Measurements from ENCODE around the gene EXOC3L2.

The EXOC3L2 gene

DNA sequence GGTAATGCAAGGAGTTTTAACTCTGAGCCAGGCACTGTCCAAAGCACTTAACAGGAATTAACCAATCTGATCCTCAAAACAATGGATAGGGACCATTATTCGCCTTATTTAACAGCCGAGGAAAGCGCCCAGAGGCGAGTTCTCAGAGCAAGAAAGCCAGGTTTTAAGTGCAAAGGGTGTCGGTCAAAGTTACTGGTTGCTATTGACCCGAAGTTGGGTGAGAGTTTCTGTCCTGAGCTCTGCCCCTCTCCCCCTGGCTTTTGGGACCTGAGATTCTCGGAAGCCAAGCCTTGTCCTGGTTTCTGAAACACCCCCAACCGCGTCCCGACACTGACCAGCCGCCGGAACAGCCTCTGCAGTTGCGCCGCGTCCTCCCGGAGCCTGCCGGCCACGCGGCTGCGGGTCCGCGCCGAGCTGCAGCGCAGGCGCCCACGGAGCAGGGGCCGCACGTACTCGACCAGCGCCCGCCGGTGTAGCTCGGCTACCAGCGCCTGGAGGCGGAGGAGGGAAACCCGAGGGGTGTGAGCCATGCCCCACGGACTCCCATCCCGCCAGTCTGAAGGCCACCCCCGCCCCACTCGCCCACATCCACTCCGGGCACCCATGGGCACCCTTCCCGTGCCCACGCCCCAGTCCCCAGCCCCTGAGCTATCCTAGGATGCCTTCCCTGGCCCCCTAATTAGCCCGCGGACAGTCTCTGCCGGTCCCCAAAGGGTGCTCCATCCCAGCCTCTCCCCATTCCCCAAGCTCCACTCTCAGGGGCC is 27.8 kb downstream of the EXOC3L2 start:
- peak overlapping the region; percentile 3; the same call in 1 of the 2 replicates for H3K4me3 ChIP-seq (ENCODE audit: control insufficient read depth, low read depth, low read length)
- DNase-seq (ENCODE audit: low read depth): no peak
- TF ChIP-seq, protein P1, sequence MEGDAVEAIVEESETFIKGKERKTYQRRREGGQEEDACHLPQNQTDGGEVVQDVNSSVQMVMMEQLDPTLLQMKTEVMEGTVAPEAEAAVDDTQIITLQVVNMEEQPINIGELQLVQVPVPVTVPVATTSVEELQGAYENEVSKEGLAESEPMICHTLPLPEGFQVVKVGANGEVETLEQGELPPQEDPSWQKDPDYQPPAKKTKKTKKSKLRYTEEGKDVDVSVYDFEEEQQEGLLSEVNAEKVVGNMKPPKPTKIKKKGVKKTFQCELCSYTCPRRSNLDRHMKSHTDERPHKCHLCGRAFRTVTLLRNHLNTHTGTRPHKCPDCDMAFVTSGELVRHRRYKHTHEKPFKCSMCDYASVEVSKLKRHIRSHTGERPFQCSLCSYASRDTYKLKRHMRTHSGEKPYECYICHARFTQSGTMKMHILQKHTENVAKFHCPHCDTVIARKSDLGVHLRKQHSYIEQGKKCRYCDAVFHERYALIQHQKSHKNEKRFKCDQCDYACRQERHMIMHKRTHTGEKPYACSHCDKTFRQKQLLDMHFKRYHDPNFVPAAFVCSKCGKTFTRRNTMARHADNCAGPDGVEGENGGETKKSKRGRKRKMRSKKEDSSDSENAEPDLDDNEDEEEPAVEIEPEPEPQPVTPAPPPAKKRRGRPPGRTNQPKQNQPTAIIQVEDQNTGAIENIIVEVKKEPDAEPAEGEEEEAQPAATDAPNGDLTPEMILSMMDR (IDR thresholded peaks at IDR 0.05; ENCODE audit: control insufficient read depth, insufficient read depth, low read depth, low read length, missing control alignments): no peak

DNA sequence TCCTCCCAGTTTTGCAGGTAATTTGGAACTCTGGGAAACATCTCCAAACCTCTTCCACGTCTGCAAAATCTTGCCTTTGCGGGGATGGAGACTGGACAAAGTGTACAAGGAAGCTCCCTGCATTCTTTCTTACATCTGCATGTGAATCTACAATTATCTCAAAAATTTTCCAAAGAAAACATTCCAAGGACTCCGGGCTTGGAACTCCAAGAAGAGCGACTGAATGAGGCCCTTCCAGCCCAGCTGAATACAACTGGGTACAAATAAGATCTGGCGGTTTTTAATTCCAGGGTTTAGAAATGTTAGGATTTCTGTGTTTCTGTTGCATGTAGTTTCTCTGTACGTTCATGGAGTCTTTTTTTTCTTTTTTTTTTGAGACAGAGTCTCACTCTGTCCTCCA is 28.5 kb downstream of the EXOC3L2 start:
- no peak overlapping the region for H3K4me3 ChIP-seq (ENCODE audit: control insufficient read depth, low read depth, low read length)
- DNase-seq (ENCODE audit: low read depth): no peak
- TF ChIP-seq, protein P1 (IDR thresholded peaks at IDR 0.05; ENCODE audit: control insufficient read depth, insufficient read depth, low read depth, low read length, missing control alignments): no peak

DNA sequence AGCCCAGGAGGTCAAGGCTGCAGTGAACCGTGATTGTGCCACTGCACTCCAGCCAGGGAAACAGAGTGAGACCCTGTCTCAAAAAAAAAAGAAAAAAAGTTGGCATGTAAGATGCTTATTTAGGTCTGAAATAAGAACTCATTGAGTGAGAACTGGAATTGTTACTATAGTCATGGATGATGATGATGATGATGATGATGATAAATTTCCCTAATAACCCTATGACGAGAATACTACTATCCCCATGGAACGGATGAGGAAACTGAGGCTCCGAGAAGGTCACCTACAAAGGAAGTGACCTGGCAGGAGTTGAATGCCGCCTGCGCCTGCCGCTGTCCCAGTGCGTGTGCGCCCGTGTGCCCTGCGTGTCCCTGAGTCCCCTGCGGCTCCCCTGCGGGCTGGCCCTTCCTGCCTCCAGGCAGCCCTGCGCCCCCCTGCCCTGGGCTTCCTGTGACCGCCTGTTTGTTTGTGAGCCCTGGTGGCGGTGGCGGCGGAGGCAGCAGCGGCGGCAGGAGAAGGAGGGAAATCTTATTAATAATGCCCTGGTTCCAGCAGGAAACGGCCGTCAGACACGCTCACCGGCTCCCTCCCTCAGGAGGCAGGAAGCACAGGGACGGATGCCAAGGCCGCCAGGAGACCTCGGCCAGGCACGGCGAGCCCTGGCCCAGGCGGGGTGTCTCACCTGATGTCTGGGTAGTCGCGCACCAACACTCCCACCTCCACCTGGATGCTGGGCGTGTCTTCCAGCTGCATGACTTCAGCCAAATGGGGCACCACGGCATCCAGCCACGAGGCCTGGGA is 29.6 kb downstream of the EXOC3L2 start:
- TF ChIP-seq, protein P1 (IDR thresholded peaks at IDR 0.05; ENCODE audit: control insufficient read depth, insufficient read depth, low read depth, low read length, missing control alignments): no peak
- DNase-seq (ENCODE audit: low read depth): no peak
- no peak overlapping the region for H3K4me3 ChIP-seq (ENCODE audit: control insufficient read depth, low read depth, low read length)

DNA sequence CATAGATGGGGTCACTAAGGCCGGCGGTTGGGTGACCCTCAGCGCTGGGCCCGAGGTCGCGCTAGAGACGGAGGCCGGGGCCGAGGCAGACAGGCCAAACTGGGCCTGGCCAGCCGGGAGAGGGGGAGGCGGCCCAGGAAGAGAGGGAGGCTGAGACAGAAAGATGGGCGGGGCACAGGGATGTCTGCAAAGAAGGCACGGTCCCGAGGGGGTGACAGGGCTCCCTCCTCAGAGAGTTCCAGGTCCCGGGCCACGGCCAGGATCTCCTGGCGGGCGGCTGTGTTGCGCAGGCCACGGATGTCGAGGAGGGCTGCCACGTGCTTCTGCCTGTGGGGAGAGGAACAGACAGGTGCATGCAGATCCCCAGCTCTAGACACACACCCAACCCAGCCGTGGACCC is 32.2 kb downstream of the EXOC3L2 start:
- DNase-seq (ENCODE audit: low read depth): no peak
- no peak overlapping the region for H3K4me3 ChIP-seq (ENCODE audit: control insufficient read depth, low read depth, low read length)
- TF ChIP-seq, protein P1 (IDR thresholded peaks at IDR 0.05; ENCODE audit: control insufficient read depth, insufficient read depth, low read depth, low read length, missing control alignments): no peak

DNA sequence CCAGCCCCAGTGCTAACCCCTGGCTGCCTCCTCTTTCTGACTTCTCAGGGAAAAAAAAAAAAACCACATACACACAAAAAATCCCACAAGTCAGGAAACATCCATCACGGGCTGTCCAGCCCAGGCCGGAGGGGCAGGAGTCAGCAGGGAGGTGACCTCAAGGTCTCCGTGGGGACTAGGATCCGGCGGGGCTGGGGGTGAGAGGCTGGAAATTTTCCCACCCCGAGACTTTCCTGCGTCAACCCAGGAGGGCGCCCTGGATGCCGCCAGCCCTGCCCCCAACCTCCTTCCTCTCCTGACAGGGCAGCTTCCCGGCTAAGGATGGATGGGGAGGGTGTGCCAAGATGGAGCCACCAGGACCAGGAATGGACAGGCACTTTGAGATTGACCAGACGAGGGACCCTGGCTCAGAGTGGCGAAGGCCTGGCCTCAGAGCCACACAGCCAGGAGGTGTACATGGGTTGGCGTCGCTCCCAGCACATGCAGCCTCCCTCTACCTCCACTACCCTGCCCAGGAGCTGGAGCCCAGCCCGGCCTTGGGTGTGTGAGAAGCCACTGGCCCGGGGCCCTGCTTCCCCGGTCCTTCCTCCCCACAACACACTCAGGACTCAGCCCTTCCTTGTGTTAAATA is 33.3 kb downstream of the EXOC3L2 start:
- H3K4me3 ChIP-seq (ENCODE audit: control insufficient read depth, low read depth, low read length): no peak overlapping the region
- DNase-seq (ENCODE audit: low read depth): no peak
- TF ChIP-seq, protein P1 (IDR thresholded peaks at IDR 0.05; ENCODE audit: control insufficient read depth, insufficient read depth, low read depth, low read length, missing control alignments): no peak

DNA sequence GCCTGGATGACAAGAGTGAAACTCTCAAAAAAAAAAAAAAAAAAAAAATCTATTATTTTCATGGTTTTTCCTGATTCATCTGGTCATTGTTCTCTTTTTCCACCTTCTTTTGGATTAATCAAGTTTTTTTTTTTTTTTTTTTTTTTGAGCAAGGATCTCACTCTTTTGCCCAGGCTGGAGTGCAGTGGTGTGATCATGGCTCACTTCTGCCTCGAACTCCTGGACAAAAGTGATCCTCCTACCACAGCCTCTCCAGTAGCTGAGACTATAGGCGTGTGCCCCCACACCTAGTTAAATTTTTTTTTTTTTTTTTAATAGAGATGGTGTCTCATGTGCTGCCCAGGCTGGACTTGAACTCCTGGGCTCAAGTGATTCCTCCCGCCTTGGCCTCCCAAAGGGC is 38.9 kb downstream of the EXOC3L2 start:
- no peak for DNase-seq (ENCODE audit: low read depth)
- TF ChIP-seq, protein P1 (IDR thresholded peaks at IDR 0.05; ENCODE audit: control insufficient read depth, insufficient read depth, low read depth, low read length, missing control alignments): no peak
- no peak overlapping the region for H3K4me3 ChIP-seq (ENCODE audit: control insufficient read depth, low read depth, low read length)
